Mesenchymal stem cell (in vitro differentiated cells and primary cell): Measurements from ENCODE around the gene CYBC1.
A peak's percentile ranks its signal among the peaks of the same experiment; 100 is the strongest.

Experiments used
- DNase-seq: peaks from one replicate; pipeline ENCODE4 v3.0.0-alpha.2; 2013
- H2AFZ ChIP-seq: one replicate; pipeline ENCODE4 v1.6.1; 2013; ENCODE audit warnings: low read depth, mild to moderate bottlenecking, control low read depth, inconsistent platforms, low read length, moderate library complexity
- H2AK5ac ChIP-seq: 2 replicates; pipeline ENCODE4 v1.6.1; 2013; ENCODE audit warnings: low read length, moderate library complexity, mild to moderate bottlenecking, inconsistent platforms; ENCODE audit not compliant: severe bottlenecking
- H2BK120ac ChIP-seq: one replicate; pipeline ENCODE4 v1.6.1; 2013; ENCODE audit warnings: low read depth, mild to moderate bottlenecking, inconsistent platforms, low read length, moderate library complexity
- H2BK12ac ChIP-seq, 2 experiments: one replicate each; pipeline ENCODE4 v1.6.1; 2013; ENCODE audit warnings: inconsistent platforms in 2 of 2, low read length in 2 of 2, mild to moderate bottlenecking in 2 of 2, moderate library complexity in 2 of 2, control low read depth in 1 of 2
- H2BK15ac ChIP-seq: one replicate; pipeline ENCODE4 v1.6.1; 2013; ENCODE audit warnings: mild to moderate bottlenecking, low read depth, inconsistent platforms; ENCODE audit not compliant: poor library complexity, severe bottlenecking
- H2BK5ac ChIP-seq: 2 replicates; pipeline ENCODE4 v1.6.1; 2013; ENCODE audit warnings: low read depth, mild to moderate bottlenecking, low read length, control low read depth, inconsistent platforms; ENCODE audit not compliant: poor library complexity, severe bottlenecking
- H3K14ac ChIP-seq, 2 experiments: one replicate each; pipeline ENCODE4 v1.6.1; 2013; ENCODE audit warnings: inconsistent platforms in 2 of 2, low read length in 2 of 2, control low read depth in 1 of 2, mild to moderate bottlenecking in 1 of 2, moderate library complexity in 1 of 2
- H3K18ac ChIP-seq, 2 experiments: one replicate each; pipeline ENCODE4 v1.6.1; 2013; ENCODE audit warnings: inconsistent platforms in 2 of 2, low read length in 2 of 2, control low read depth in 1 of 2, low read depth in 1 of 2, mild to moderate bottlenecking in 1 of 2
- H3K23ac ChIP-seq, 2 experiments: one replicate each; pipeline ENCODE4 v1.6.1; 2013; ENCODE audit warnings: inconsistent platforms in 2 of 2, low read length in 2 of 2, mild to moderate bottlenecking in 2 of 2, moderate library complexity in 2 of 2, control low read depth in 1 of 2
- H3K27ac ChIP-seq: 2 replicates; pipeline ENCODE4 v1.5.1; 2013; ENCODE audit warnings: mild to moderate bottlenecking, moderate library complexity, low read length, control low read depth, inconsistent platforms; ENCODE audit not compliant: poor library complexity, severe bottlenecking
- H3K27me3 ChIP-seq, 2 experiments: 2 replicates each; pipeline versions ENCODE4 v1.6.1 to v1.7.0; 2013; ENCODE audit warnings: low read length in 2 of 2, mild to moderate bottlenecking in 2 of 2, moderate library complexity in 2 of 2, control low read depth in 1 of 2, inconsistent platforms in 1 of 2; ENCODE audit not compliant: control insufficient read depth in 1 of 2, insufficient read depth in 1 of 2
- H3K36me3 ChIP-seq, 2 experiments: 2 replicates each; pipeline versions ENCODE4 v1.6.1 to v1.7.0; 2013; ENCODE audit warnings: low read length in 2 of 2, control low read depth in 1 of 2, inconsistent platforms in 1 of 2, low read depth in 1 of 2, mild to moderate bottlenecking in 1 of 2; ENCODE audit not compliant: insufficient read depth in 2 of 2, control insufficient read depth in 1 of 2
- H3K4ac ChIP-seq, 2 experiments: one replicate each; pipeline ENCODE4 v1.6.1; 2013; ENCODE audit warnings: inconsistent platforms in 2 of 2, low read length in 2 of 2, mild to moderate bottlenecking in 2 of 2, moderate library complexity in 2 of 2, control low read depth in 1 of 2, low read depth in 1 of 2
- H3K4me1 ChIP-seq: 2 replicates; pipeline ENCODE4 v1.6.1; 2013; ENCODE audit warnings: low read depth, low read length, control low read depth; ENCODE audit not compliant: control insufficient read depth, insufficient read depth
- H3K4me2 ChIP-seq: 2 replicates; pipeline ENCODE4 v1.6.1; 2013; ENCODE audit warnings: low read length, mild to moderate bottlenecking, inconsistent platforms; ENCODE audit not compliant: poor library complexity, severe bottlenecking
- H3K4me3 ChIP-seq, 2 experiments: 2 replicates each; pipeline versions ENCODE4 v1.5.1 to v1.7.0; 2013; ENCODE audit warnings: low read length in 2 of 2, mild to moderate bottlenecking in 2 of 2, control low read depth in 1 of 2, low read depth in 1 of 2; ENCODE audit not compliant: insufficient read depth in 1 of 2
- H3K79me1 ChIP-seq: replicated peaks from 2 replicates; pipeline ENCODE4 v1.6.1; 2013; ENCODE audit warnings: mild to moderate bottlenecking, control low read depth, low read length, inconsistent platforms; ENCODE audit not compliant: poor library complexity, severe bottlenecking
- H3K9ac ChIP-seq: 2 replicates; pipeline ENCODE4 v1.7.0; 2013; ENCODE audit warnings: mild to moderate bottlenecking, low read length, moderate library complexity
- H3K9me3 ChIP-seq: 2 replicates; pipeline ENCODE4 v1.7.0; 2013; ENCODE audit warnings: mild to moderate bottlenecking, low read length; ENCODE audit not compliant: control insufficient read depth
- H4K8ac ChIP-seq: one replicate; pipeline ENCODE4 v1.6.1; 2013; ENCODE audit warnings: inconsistent platforms, mild to moderate bottlenecking, low read length, moderate library complexity
- H4K91ac ChIP-seq: one replicate; pipeline ENCODE4 v1.6.1; 2013; ENCODE audit warnings: mild to moderate bottlenecking, low read length, inconsistent platforms
- WGBS: methylation state at CpG from one replicate; pipeline ENCODE4 v1.1.7; 2013; ENCODE audit warnings: mixed read lengths; 5-methylcytosine and 5-hydroxymethylcytosine counted together

Gene CYBC1

GRCh38 chr17:82399041-82399441 is 51.5 kb downstream of the CYBC1 start:
- Histone ChIP-seq H2AK5ac (no peak overlapping the region), H3K4ac (no peak overlapping the region), H3K23ac (no peak overlapping the region), H2BK12ac (no peak overlapping the region), H3K79me1 (no peaks in the 10 kb centered on the region), H3K36me3 (peaks cover 17 to 25% of the 10 kb centered on the region in 2 experiments), H3K18ac (no peak overlapping the region), H2BK120ac (no peak overlapping the region), H3K14ac (no peak overlapping the region), H4K91ac (no peak overlapping the region), H3K27me3 (no peaks in the 10 kb centered on the region), H2AFZ (no peak overlapping the region), H3K9ac (peak overlapping the region; percentile 65), H3K4me3 (no peak overlapping the region), H2BK5ac (no peak overlapping the region), H3K4me1 (peaks cover 52% of the 10 kb centered on the region), H3K4me2 (no peak overlapping the region), H4K8ac (no peak overlapping the region), H3K27ac (peak overlapping the region; percentile 78), H3K9me3 (no peaks in the 10 kb centered on the region), H2BK15ac (no peak overlapping the region)
- no peak for DNase-seq
- WGBS: 89% methylated on average over 13 of the region's 13 CpGs

GRCh38 chr17:82397449-82398335 is 52.9 kb downstream of the CYBC1 start:
- no peak overlapping the region for H2BK12ac ChIP-seq
- H3K4me1 ChIP-seq: peaks cover 43% of the 10 kb centered on the region
- H3K27ac ChIP-seq: no peak overlapping the region
- H4K8ac ChIP-seq: no peak overlapping the region
- no peak overlapping the region for H2BK120ac ChIP-seq
- no peak overlapping the region for H2BK5ac ChIP-seq
- H4K91ac ChIP-seq: no peak overlapping the region
- H3K4me2 ChIP-seq: no peak overlapping the region
- peak overlapping the region in 1 of 2 experiments; percentile 76 for H3K4me3 ChIP-seq
- no peak for DNase-seq
- no peak overlapping the region for H3K23ac ChIP-seq
- no peak overlapping the region for H3K4ac ChIP-seq
- H3K18ac ChIP-seq: no peak overlapping the region
- H3K9ac ChIP-seq: peak overlapping the region; percentile 55
- no peak overlapping the region for H2AFZ ChIP-seq
- no peaks in the 10 kb centered on the region for H3K27me3 ChIP-seq
- no peak overlapping the region for H3K14ac ChIP-seq
- H3K79me1 ChIP-seq: no peaks in the 10 kb centered on the region
- H3K9me3 ChIP-seq: no peaks in the 10 kb centered on the region
- WGBS: 87% methylated on average over 38 of the region's 38 CpGs
- H3K36me3 ChIP-seq: peaks cover 14 to 28% of the 10 kb centered on the region in 2 experiments
- H2BK15ac ChIP-seq: no peak overlapping the region
- no peak overlapping the region for H2AK5ac ChIP-seq

- H3K4ac ChIP-seq: no peak overlapping the region
- no peak overlapping the region for H2BK120ac ChIP-seq
- peak overlapping the region; percentile 74 for H3K9ac ChIP-seq
- peak overlapping the region in 1 of 2 experiments; percentile 74 for H3K4me3 ChIP-seq
- no peak overlapping the region for H4K91ac ChIP-seq
- 65% methylated on average over 14 of the region's 19 CpGs for whole genome bisulfite sequencing
- H3K27me3 ChIP-seq: no peaks in the 10 kb centered on the region
- H3K23ac ChIP-seq: no peak overlapping the region
- peaks cover 19 to 33% of the 10 kb centered on the region in 2 experiments for H3K36me3 ChIP-seq
- no peak overlapping the region for H3K18ac ChIP-seq
- no peak overlapping the region for H2BK15ac ChIP-seq
- no peak overlapping the region for H2BK5ac ChIP-seq
- H2BK12ac ChIP-seq: no peak overlapping the region
- no peaks in the 10 kb centered on the region for H3K79me1 ChIP-seq
- no peak overlapping the region for H2AK5ac ChIP-seq
- peaks cover 42% of the 10 kb centered on the region for H3K4me1 ChIP-seq
- no peak overlapping the region for H3K14ac ChIP-seq
- DNase-seq: peak; percentile 26
- no peak overlapping the region for H3K27ac ChIP-seq
- no peak overlapping the region for H4K8ac ChIP-seq
- no peak overlapping the region for H2AFZ ChIP-seq
- no peak overlapping the region for H3K4me2 ChIP-seq
- no peaks in the 10 kb centered on the region for H3K9me3 ChIP-seq
Observed at GRCh38 chr17:82396601-82397435, 53.7 kb downstream of the CYBC1 start.

- Histone ChIP-seq H3K79me1 (no peaks in the 10 kb centered on the region), H2AK5ac (no peak overlapping the region), H2BK12ac (no peak overlapping the region), H3K4me1 (peaks cover 28% of the 10 kb centered on the region), H3K14ac (no peak overlapping the region), H2BK15ac (no peak overlapping the region), H4K8ac (no peak overlapping the region), H3K36me3 (peaks cover 17 to 35% of the 10 kb centered on the region in 2 experiments), H3K18ac (no peak overlapping the region), H3K27ac (no peak overlapping the region), H2AFZ (no peak overlapping the region), H3K4me2 (no peak overlapping the region), H3K4me3 (no peak overlapping the region), H3K9ac (no peak overlapping the region), H3K27me3 (no peaks in the 10 kb centered on the region), H3K9me3 (no peaks in the 10 kb centered on the region), H2BK120ac (no peak overlapping the region), H4K91ac (no peak overlapping the region), H2BK5ac (no peak overlapping the region), H3K4ac (no peak overlapping the region), H3K23ac (no peak overlapping the region)
- 97% methylated on average over 11 of the region's 12 CpGs for WGBS
- DNase-seq: no peak
Observed at GRCh38 chr17:82394278-82394677, 56.3 kb downstream of the CYBC1 start.
